Neural cell (in vitro differentiated cells): ENCODE results near the gene BCL6. TPM values are rescaled to one million over a fixed set of nuclear protein-coding genes. Genes with fewer than 3 reads are reported as not detected.

Source experiments
- H2AFZ ChIP-seq: fragments of 200-600, 300-800 bp; sonication (generic), shearing (Covaris generic); 2 replicates; pipeline ENCODE4 v1.6.0; 2014; ENCODE audit warnings: low read depth, mild to moderate bottlenecking, antibody characterized with exemption, low read length, moderate library complexity
- H3F3A ChIP-seq: fragments of 200-600 bp; shearing (Covaris generic); 2 replicates; pipeline ENCODE4 v1.6.1; 2016; ENCODE audit warnings: mild to moderate bottlenecking, moderate library complexity, mixed read lengths, antibody characterized with exemption, low read length; ENCODE audit not compliant: insufficient read depth, poor library complexity, severe bottlenecking
- H3K27ac ChIP-seq: fragments of 200-600, 300-800 bp; sonication (generic), shearing (Covaris generic); 2 replicates; pipeline ENCODE4 v1.5.1; 2014; ENCODE audit warnings: mild to moderate bottlenecking, low read length, moderate library complexity
- H3K27me3 ChIP-seq: fragments of 300-800, 200-600 bp; sonication (generic), shearing (Covaris generic); 2 replicates; pipeline ENCODE4 v1.6.0; 2014; ENCODE audit warnings: mild to moderate bottlenecking, low read depth, low read length, moderate library complexity; ENCODE audit not compliant: insufficient read depth
- H3K36me3 ChIP-seq: fragments of 300-800, 200-600 bp; sonication (generic), shearing (Covaris generic); 2 replicates; pipeline ENCODE4 v1.5.1; 2014; ENCODE audit warnings: mild to moderate bottlenecking, antibody characterized with exemption, low read length, moderate library complexity; ENCODE audit not compliant: insufficient read depth
- H3K4me2 ChIP-seq: fragments of 300-800, 200-600 bp; sonication (generic), shearing (Covaris generic); 2 replicates; pipeline ENCODE4 v1.6.0; 2014; ENCODE audit warnings: mild to moderate bottlenecking, low read length
- H3K4me3 ChIP-seq: fragments of 300-800, 200-600 bp; sonication (generic), shearing (Covaris generic); 2 replicates; pipeline ENCODE4 v1.5.1; 2014; ENCODE audit warnings: mild to moderate bottlenecking, low read length, moderate library complexity
- H3K79me2 ChIP-seq: fragments of 200-600 bp; shearing (Covaris generic); replicated peaks from 2 replicates; pipeline ENCODE4 v1.6.0; 2014; ENCODE audit warnings: mild to moderate bottlenecking, low read length, moderate library complexity; ENCODE audit not compliant: insufficient read depth
- H3K9ac ChIP-seq: fragments of 300-800, 200-600 bp; sonication (generic), shearing (Covaris generic); 2 replicates; pipeline ENCODE4 v1.6.1; 2016; ENCODE audit warnings: mild to moderate bottlenecking, low read length, mixed read lengths
- H3K9me2 ChIP-seq: fragments of 200-600 bp; shearing (Covaris generic); 2 replicates; pipeline ENCODE4 v1.6.1; 2016; ENCODE audit warnings: mild to moderate bottlenecking, low read length, mixed read lengths; ENCODE audit not compliant: insufficient read depth
- H3K9me3 ChIP-seq: fragments of 200-600, 300-800 bp; sonication (generic), shearing (Covaris generic); 2 replicates; pipeline ENCODE4 v1.6.1; 2016; ENCODE audit warnings: mild to moderate bottlenecking, mixed run types, low read length, moderate library complexity, mixed read lengths
- H4K20me1 ChIP-seq: fragments of 200-600 bp; shearing (Covaris generic); 2 replicates; pipeline ENCODE4 v1.6.1; 2016; ENCODE audit warnings: mild to moderate bottlenecking, mixed run types; ENCODE audit not compliant: insufficient read depth
- CTCF ChIP-seq: fragments of 450-650 bp; IDR thresholded peaks from 2 replicates; pipeline ENCODE4 v1.5.1; 2014; ENCODE audit warnings: antibody characterized with exemption, mild to moderate bottlenecking, moderate library complexity; ENCODE audit not compliant: poor library complexity, severe bottlenecking
- EP300 ChIP-seq: fragments of 450-650 bp; conservative IDR thresholded peaks from 2 replicates; pipeline ENCODE4 v1.6.1; 2014; ENCODE audit warnings: antibody characterized with exemption, mild to moderate bottlenecking, moderate library complexity; ENCODE audit not compliant: poor library complexity, severe bottlenecking
- EZH2 ChIP-seq: fragments of 200-600, 300-800 bp; shearing (Covaris generic), sonication (generic); IDR thresholded peaks from 2 replicates; pipeline ENCODE4 v1.6.1; 2014; ENCODE audit warnings: antibody characterized with exemption, low read length, borderline replicate concordance, mild to moderate bottlenecking; ENCODE audit not compliant: insufficient read depth, poor library complexity, severe bottlenecking
- MXI1 ChIP-seq: fragments of 450-650 bp; conservative IDR thresholded peaks from 2 replicates; pipeline ENCODE4 v1.6.1; 2014; ENCODE audit warnings: antibody characterized with exemption, mild to moderate bottlenecking; ENCODE audit not compliant: poor library complexity, severe bottlenecking
- POLR2AphosphoS5 ChIP-seq: IDR thresholded peaks from 2 replicates; pipeline ENCODE4 v1.6.1; 2012
- RAD21 ChIP-seq: fragments of 450-650 bp; conservative IDR thresholded peaks from 2 replicates; pipeline ENCODE4 v1.6.1; 2014; ENCODE audit warnings: antibody characterized with exemption, mild to moderate bottlenecking, moderate library complexity
- REST ChIP-seq: IDR thresholded peaks from 2 replicates; pipeline ENCODE4 v1.6.1; 2012; ENCODE audit warnings: borderline replicate concordance
- SMC3 ChIP-seq: fragments of 450-650 bp; conservative IDR thresholded peaks from 2 replicates; pipeline ENCODE4 v1.6.1; 2014; ENCODE audit warnings: antibody characterized with exemption, mild to moderate bottlenecking, moderate library complexity; ENCODE audit not compliant: poor library complexity
- TAF1 ChIP-seq: IDR thresholded peaks from 2 replicates; pipeline ENCODE4 v1.6.1; 2012; ENCODE audit warnings: low read depth
- polyA plus RNA-seq: library from polyadenylated mRNA; depleted of rRNA; stranded (reverse); fragments of >200 nt; gene quantifications from 2 replicates; pipeline ENCODE4 v1.2.3, GENCODE V29; 2014

BCL6 gene
- polyA plus RNA-seq, 1 donor from 2014 or later: 5.2 TPM

GRCh38 chr3:187770224-187770623 lies 25.0 kb upstream of the BCL6 start:
- Histone ChIP-seq H3K9me3 (no peaks in the 10 kb centered on the region), H3K9me2 (no peaks in the 10 kb centered on the region), H3K9ac (no peak overlapping the region), H3K36me3 (no peaks in the 10 kb centered on the region), H3K27me3 (no peaks in the 10 kb centered on the region), H4K20me1 (no peaks in the 10 kb centered on the region), H3K4me2 (no peak overlapping the region), H3F3A (no peaks in the 10 kb centered on the region), H3K27ac (no peak overlapping the region), H2AFZ (no peak overlapping the region), H3K4me3 (no peak overlapping the region), H3K79me2 (no peaks in the 10 kb centered on the region)
- TF ChIP-seq SMC3 (no peak), POLR2AphosphoS5 (no peak), RAD21 (no peak), EZH2 (no peak), MXI1 (no peak), TAF1 (no peak)

GRCh38 chr3:187769771-187770170 lies 24.5 kb upstream of the BCL6 start:
- H2AFZ ChIP-seq: no peak overlapping the region
- H4K20me1 ChIP-seq: no peaks in the 10 kb centered on the region
- no peak overlapping the region for H3K9ac ChIP-seq
- no peak overlapping the region for H3K4me3 ChIP-seq
- no peaks in the 10 kb centered on the region for H3K9me3 ChIP-seq
- H3K79me2 ChIP-seq: no peaks in the 10 kb centered on the region
- H3K9me2 ChIP-seq: no peaks in the 10 kb centered on the region
- no peak overlapping the region for H3K27ac ChIP-seq
- no peak for TF ChIP-seq POLR2AphosphoS5
- no peaks in the 10 kb centered on the region for H3K36me3 ChIP-seq
- no peaks in the 10 kb centered on the region for H3F3A ChIP-seq
- H3K27me3 ChIP-seq: no peaks in the 10 kb centered on the region
- no peak overlapping the region for H3K4me2 ChIP-seq

GRCh38 chr3:187767266-187768012 lies 22.2 kb upstream of the BCL6 start:
- no peaks in the 10 kb centered on the region for H3K36me3 ChIP-seq
- no peaks in the 10 kb centered on the region for H3K79me2 ChIP-seq
- no peak overlapping the region for H3K9ac ChIP-seq
- no peak overlapping the region for H3K27ac ChIP-seq
- TF ChIP-seq CTCF: no peak
- TF ChIP-seq EP300: no peak
- no peak for TF ChIP-seq MXI1
- TF ChIP-seq TAF1: no peak
- no peak for TF ChIP-seq SMC3
- no peak for TF ChIP-seq REST
- TF ChIP-seq POLR2AphosphoS5: no peak
- TF ChIP-seq EZH2: no peak
- TF ChIP-seq RAD21: no peak
- H3K9me2 ChIP-seq: no peaks in the 10 kb centered on the region
- H2AFZ ChIP-seq: no peak overlapping the region
- H4K20me1 ChIP-seq: no peaks in the 10 kb centered on the region
- no peaks in the 10 kb centered on the region for H3K9me3 ChIP-seq
- no peak overlapping the region for H3K4me3 ChIP-seq
- H3K4me2 ChIP-seq: no peak overlapping the region
- no peaks in the 10 kb centered on the region for H3F3A ChIP-seq
- no peaks in the 10 kb centered on the region for H3K27me3 ChIP-seq
